H9 (cell line): ENCODE data around the gene SYT3. TPM values are rescaled to one million over a fixed set of nuclear protein-coding genes. Genes with fewer than 3 reads are reported as not detected.

ENCODE experiments used
- DNase-seq: peaks from one replicate; pipeline ENCODE4 v3.0.0-alpha.2; 2017
- H2AFZ ChIP-seq: one replicate; pipeline ENCODE4 v1.6.1; 2013; ENCODE audit warnings: mild to moderate bottlenecking, low read length, control low read depth, moderate library complexity
- H2AK5ac ChIP-seq: 2 replicates; pipeline ENCODE4 v1.6.1; 2013; ENCODE audit warnings: low read length, control low read depth, mixed read lengths; ENCODE audit not compliant: insufficient read length
- H2BK120ac ChIP-seq: one replicate; pipeline ENCODE4 v1.6.1; 2013; ENCODE audit warnings: low read depth, mild to moderate bottlenecking, low read length, control low read depth, inconsistent platforms; ENCODE audit not compliant: poor library complexity, severe bottlenecking
- H2BK12ac ChIP-seq: 2 replicates; pipeline ENCODE4 v1.6.1; 2013; ENCODE audit warnings: low read length, control low read depth, mixed read lengths, low read depth; ENCODE audit not compliant: insufficient read length
- H2BK15ac ChIP-seq: 2 replicates; pipeline ENCODE4 v1.6.1; 2013; ENCODE audit warnings: low read depth, low read length, control low read depth
- H2BK20ac ChIP-seq: one replicate; pipeline ENCODE4 v1.6.1; 2013; ENCODE audit warnings: low read depth, mild to moderate bottlenecking, low read length, control low read depth, inconsistent platforms; ENCODE audit not compliant: poor library complexity, severe bottlenecking
- H2BK5ac ChIP-seq: 2 replicates; pipeline ENCODE4 v1.6.1; 2013; ENCODE audit warnings: low read length, control low read depth, mixed read lengths; ENCODE audit not compliant: insufficient read length
- H3K14ac ChIP-seq: 2 replicates; pipeline ENCODE4 v1.6.1; 2013; ENCODE audit warnings: low read length, control low read depth; ENCODE audit not compliant: insufficient read depth
- H3K18ac ChIP-seq: 2 replicates; pipeline ENCODE4 v1.6.1; 2013; ENCODE audit warnings: low read depth, mild to moderate bottlenecking, mixed read lengths, low read length, control low read depth; ENCODE audit not compliant: insufficient read length
- H3K23ac ChIP-seq: 2 replicates; pipeline ENCODE4 v1.6.1; 2013; ENCODE audit warnings: low read length, control low read depth, mixed read lengths, low read depth; ENCODE audit not compliant: insufficient read length
- H3K23me2 ChIP-seq: 2 replicates; pipeline ENCODE4 v1.6.1; 2013; ENCODE audit warnings: low read depth, mild to moderate bottlenecking, mixed read lengths, low read length, control low read depth; ENCODE audit not compliant: insufficient read length, poor library complexity, severe bottlenecking
- H3K27ac ChIP-seq: 2 replicates; pipeline ENCODE4 v1.5.1; 2013; ENCODE audit warnings: low read length, control low read depth, mixed read lengths, low read depth; ENCODE audit not compliant: insufficient read length
- H3K27me3 ChIP-seq: 2 replicates; pipeline ENCODE4 v1.6.1; 2013; ENCODE audit warnings: low read length, control low read depth, inconsistent platforms; ENCODE audit not compliant: insufficient read depth
- H3K4ac ChIP-seq: 2 replicates; pipeline ENCODE4 v1.6.1; 2013; ENCODE audit warnings: low read depth, mild to moderate bottlenecking, control low read depth, inconsistent platforms, low read length, moderate library complexity
- H3K4me1 ChIP-seq: 2 replicates; pipeline ENCODE4 v1.6.1; 2013; ENCODE audit warnings: low read length, control low read depth, inconsistent platforms; ENCODE audit not compliant: insufficient read depth
- H3K4me2 ChIP-seq: 2 replicates; pipeline ENCODE4 v1.6.1; 2013; ENCODE audit warnings: low read length, control low read depth, mixed read lengths; ENCODE audit not compliant: insufficient read length, insufficient read depth
- H3K56ac ChIP-seq: 2 replicates; pipeline ENCODE4 v1.6.1; 2013; ENCODE audit warnings: low read depth, mild to moderate bottlenecking, mixed read lengths, low read length, control low read depth; ENCODE audit not compliant: insufficient read length
- H3K79me1 ChIP-seq: 2 replicates; pipeline ENCODE4 v1.6.1; 2013; ENCODE audit warnings: low read depth, mild to moderate bottlenecking, moderate library complexity, low read length, control low read depth, inconsistent platforms; ENCODE audit not compliant: insufficient read depth, poor library complexity, severe bottlenecking
- H3K79me2 ChIP-seq: 2 replicates; pipeline ENCODE4 v1.6.1; 2013; ENCODE audit warnings: low read length, control low read depth, inconsistent platforms; ENCODE audit not compliant: insufficient read depth
- H3K9ac ChIP-seq: 2 replicates; pipeline ENCODE4 v1.6.1; 2013; ENCODE audit warnings: low read length, control low read depth, mixed read lengths; ENCODE audit not compliant: insufficient read length; ENCODE audit errors: extremely low read depth
- H3K9me3 ChIP-seq: one replicate; pipeline ENCODE4 v1.6.1; 2013; ENCODE audit warnings: low read depth, low read length, inconsistent platforms; ENCODE audit not compliant: control insufficient read depth
- H3T11ph ChIP-seq: one replicate; pipeline ENCODE4 v1.6.1; 2013; ENCODE audit warnings: mild to moderate bottlenecking, low read length, control low read depth, inconsistent platforms
- H4K20me1 ChIP-seq: one replicate; pipeline ENCODE4 v1.6.1; 2013; ENCODE audit not compliant: control insufficient read depth, insufficient read length, insufficient read depth
- H4K5ac ChIP-seq: 2 replicates; pipeline ENCODE4 v1.6.1; 2013; ENCODE audit warnings: low read depth, mild to moderate bottlenecking, mixed read lengths, low read length, control low read depth; ENCODE audit not compliant: insufficient read length
- H4K8ac ChIP-seq: replicated peaks from 2 replicates; pipeline ENCODE4 v1.6.1; 2013; ENCODE audit warnings: low read length, control low read depth, mixed read lengths, low read depth; ENCODE audit not compliant: insufficient read length
- H4K91ac ChIP-seq: 2 replicates; pipeline ENCODE4 v1.6.1; 2013; ENCODE audit warnings: low read depth, mild to moderate bottlenecking, moderate library complexity, mixed read lengths, low read length, control low read depth; ENCODE audit not compliant: insufficient read length
- H3K27ac Mint-ChIP-seq, 3 experiments: 2 replicates in 2 of 3; 3 replicates in 1 of 3; pipeline ENCODE4 v1.8.0; 2020 to 2021; ENCODE audit warnings: mixed read lengths in 3 of 3, mild to moderate bottlenecking in 1 of 3, moderate library complexity in 1 of 3
- H3K27me3 Mint-ChIP-seq: 2 replicates; pipeline ENCODE4 v1.8.0; 2021; ENCODE audit warnings: low read depth, mild to moderate bottlenecking, moderate library complexity, mixed read lengths
- H3K36me3 Mint-ChIP-seq, 3 experiments: 2 replicates in 2 of 3; 3 replicates in 1 of 3; pipeline ENCODE4 v1.8.0; 2020 to 2021; ENCODE audit warnings: low read depth in 3 of 3, mixed read lengths in 3 of 3; ENCODE audit not compliant: insufficient read depth in 1 of 3
- H3K4me1 Mint-ChIP-seq, 2 experiments: 2 replicates each; pipeline ENCODE4 v1.8.0; 2020; ENCODE audit warnings: mixed read lengths in 2 of 2
- H3K4me3 Mint-ChIP-seq, 2 experiments: 2 replicates in 1 of 2; 3 replicates in 1 of 2; pipeline ENCODE4 v1.8.0; 2020 to 2021; ENCODE audit warnings: mild to moderate bottlenecking in 2 of 2, mixed read lengths in 2 of 2, moderate library complexity in 1 of 2
- H3K9me3 Mint-ChIP-seq, 2 experiments: 2 replicates in 1 of 2; 3 replicates in 1 of 2; pipeline ENCODE4 v1.8.0; 2020; ENCODE audit warnings: mild to moderate bottlenecking in 2 of 2, mixed read lengths in 2 of 2, moderate library complexity in 1 of 2
- WGBS: extraction: QIAGEN DNeasy Blood & Tissue Kit; methylation state at CpG from one replicate; pipeline ENCODE4 v1.1.7; 2013; ENCODE audit warnings: missing lambda C conversion rate, low lambda C conversion rate, mixed read lengths; ENCODE audit not compliant: insufficient read length; ENCODE audit errors: extremely low coverage; 5-methylcytosine and 5-hydroxymethylcytosine counted together
- total RNA-seq: library from RNA; stranded (reverse); gene quantifications from 2 replicates; pipeline ENCODE4 v1.2.1, GENCODE V29; 2021
- TF ChIP-seq, protein P1 (sequence below): fragments of 200-600 bp; sonication (generic); conservative IDR thresholded peaks from 3 replicates; pipeline ENCODE4 v1.8.0; 2021; ENCODE audit warnings: antibody characterized with exemption, mild to moderate bottlenecking

The SYT3 gene
- total RNA-seq, 1 experiment from 2014 or later: 3.1 TPM

DNA sequence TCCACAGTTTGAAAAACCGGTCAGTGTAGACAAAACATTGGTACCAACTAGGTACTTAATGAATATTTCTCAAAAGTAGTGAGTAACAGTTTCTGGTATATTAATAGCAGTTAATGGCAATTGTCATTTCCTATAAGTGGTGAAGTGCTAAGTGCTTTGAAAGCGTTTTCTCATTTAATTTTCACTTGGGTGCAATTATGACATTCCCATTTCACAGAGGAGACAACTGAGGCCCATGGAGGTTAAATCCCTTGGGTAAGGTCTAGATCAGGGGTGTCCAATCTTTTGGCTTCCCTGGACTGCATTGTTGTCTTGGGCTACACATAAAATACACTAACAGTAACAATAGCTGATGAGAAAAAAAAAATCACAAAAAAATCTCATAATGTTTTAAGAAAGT, 687 bp upstream of the SYT3 start:
- peaks cover 8 to 14% of the 10 kb centered on the region in 2 experiments for H3K4me1 Mint-ChIP-seq
- no peak for DNase-seq
- peaks cover 10 to 11% of the 10 kb centered on the region in 2 experiments for H3K9me3 Mint-ChIP-seq
- no peak overlapping the region for H2BK15ac ChIP-seq
- H4K20me1 ChIP-seq: no peaks in the 10 kb centered on the region
- TF ChIP-seq, protein P1, sequence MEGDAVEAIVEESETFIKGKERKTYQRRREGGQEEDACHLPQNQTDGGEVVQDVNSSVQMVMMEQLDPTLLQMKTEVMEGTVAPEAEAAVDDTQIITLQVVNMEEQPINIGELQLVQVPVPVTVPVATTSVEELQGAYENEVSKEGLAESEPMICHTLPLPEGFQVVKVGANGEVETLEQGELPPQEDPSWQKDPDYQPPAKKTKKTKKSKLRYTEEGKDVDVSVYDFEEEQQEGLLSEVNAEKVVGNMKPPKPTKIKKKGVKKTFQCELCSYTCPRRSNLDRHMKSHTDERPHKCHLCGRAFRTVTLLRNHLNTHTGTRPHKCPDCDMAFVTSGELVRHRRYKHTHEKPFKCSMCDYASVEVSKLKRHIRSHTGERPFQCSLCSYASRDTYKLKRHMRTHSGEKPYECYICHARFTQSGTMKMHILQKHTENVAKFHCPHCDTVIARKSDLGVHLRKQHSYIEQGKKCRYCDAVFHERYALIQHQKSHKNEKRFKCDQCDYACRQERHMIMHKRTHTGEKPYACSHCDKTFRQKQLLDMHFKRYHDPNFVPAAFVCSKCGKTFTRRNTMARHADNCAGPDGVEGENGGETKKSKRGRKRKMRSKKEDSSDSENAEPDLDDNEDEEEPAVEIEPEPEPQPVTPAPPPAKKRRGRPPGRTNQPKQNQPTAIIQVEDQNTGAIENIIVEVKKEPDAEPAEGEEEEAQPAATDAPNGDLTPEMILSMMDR: no peak
- WGBS: no CpG with 5 or more reads among the region's 2 CpGs
- no peak overlapping the region for H3K56ac ChIP-seq
- peaks cover 7% of the 10 kb centered on the region for H3K23me2 ChIP-seq
- peak overlapping the region; percentile 50 for H3K4me2 ChIP-seq
- no peak overlapping the region for H4K8ac ChIP-seq
- no peaks in the 10 kb centered on the region for H3K4me1 ChIP-seq
- no peak overlapping the region for H4K91ac ChIP-seq
- peaks cover 41% of the 10 kb centered on the region for H3K27me3 Mint-ChIP-seq
- no peak overlapping the region for H3K27ac ChIP-seq
- H3K36me3 Mint-ChIP-seq: peaks cover 1 to 18% (median 11%) of the 10 kb centered on the region in 3 experiments; a peak in 6 of 7 replicates
- H2BK20ac ChIP-seq: no peak overlapping the region
- no peak overlapping the region for H3K14ac ChIP-seq
- no peak overlapping the region for H2BK5ac ChIP-seq
- H3K9ac ChIP-seq: no peak overlapping the region
- H3K9me3 ChIP-seq: peaks cover 4% of the 10 kb centered on the region
- H3K18ac ChIP-seq: no peak overlapping the region
- H3K79me1 ChIP-seq: no peaks in the 10 kb centered on the region
- H3K79me2 ChIP-seq: no peaks in the 10 kb centered on the region
- H3K27ac Mint-ChIP-seq: no peak overlapping the region
- H2BK120ac ChIP-seq: no peak overlapping the region
- H2AFZ ChIP-seq: no peak overlapping the region
- no peak overlapping the region for H2AK5ac ChIP-seq
- H3K23ac ChIP-seq: no peak overlapping the region
- H4K5ac ChIP-seq: no peak overlapping the region
- no peak overlapping the region for H3T11ph ChIP-seq
- H3K27me3 ChIP-seq: peaks cover 10% of the 10 kb centered on the region
- H2BK12ac ChIP-seq: no peak overlapping the region
- no peak overlapping the region for H3K4ac ChIP-seq
- H3K4me3 Mint-ChIP-seq: peak overlapping the region; percentile 74 to 77
